ENCODE results near the gene WFIKKN1. TPM values are rescaled to one million over a fixed set of nuclear protein-coding genes. Genes with fewer than 3 reads are reported as not detected.
A peak's percentile ranks its signal among the peaks of the same experiment; 100 is the strongest.

WFIKKN1 gene
- total and polyA plus RNA-seq, 2 experiments from 2014 or later: 79.6 to 125 TPM

- H3K9me3 ChIP-seq (ENCODE audit: low read depth): no peaks in the 10 kb centered on the region
- H3K36me3 ChIP-seq: no peaks in the 10 kb centered on the region
- H3K27me3 ChIP-seq: no peaks in the 10 kb centered on the region
- no peak for DNase-seq (ENCODE audit: low read depth in 1 of 2, low spot score in 1 of 2)
- H3K4me3 ChIP-seq: no peak overlapping the region
- no peak for TF ChIP-seq CTCF (IDR thresholded peaks at IDR 0.05; ENCODE audit: low read depth, low read length)
- H3K27ac ChIP-seq: no peak overlapping the region
- peaks cover 17% of the 10 kb centered on the region for H3K4me1 ChIP-seq (ENCODE audit: low read depth)
These were observed 15.3 kb downstream of the WFIKKN1 start for GRCh38 chr16:645852-646678.

GRCh38 chr16:646679-647172 lies 15.9 kb downstream of the WFIKKN1 start:
- Histone ChIP-seq H3K27ac (no peak overlapping the region), H3K4me1 (ENCODE audit: low read depth) (peaks cover 17% of the 10 kb centered on the region), H3K36me3 (no peaks in the 10 kb centered on the region), H3K4me3 (no peak overlapping the region), H3K9me3 (ENCODE audit: low read depth) (no peaks in the 10 kb centered on the region), H3K27me3 (no peaks in the 10 kb centered on the region)
- TF ChIP-seq CTCF (IDR thresholded peaks at IDR 0.05; ENCODE audit: low read depth, low read length): no peak
- no peak for DNase-seq (ENCODE audit: low read depth in 1 of 2, low spot score in 1 of 2)

- H3K4me1 ChIP-seq (ENCODE audit: low read depth): peaks cover 17% of the 10 kb centered on the region
- no peaks in the 10 kb centered on the region for H3K9me3 ChIP-seq (ENCODE audit: low read depth)
- no peak overlapping the region for H3K4me3 ChIP-seq
- DNase-seq (ENCODE audit: low read depth in 1 of 2, low spot score in 1 of 2): no peak
- no peak for TF ChIP-seq CTCF (IDR thresholded peaks at IDR 0.05; ENCODE audit: low read depth, low read length)
- H3K27me3 ChIP-seq: no peaks in the 10 kb centered on the region
- H3K36me3 ChIP-seq: no peaks in the 10 kb centered on the region
- peak overlapping the region; percentile 16 for H3K27ac ChIP-seq
These were observed 16.6 kb downstream of the WFIKKN1 start for GRCh38 chr16:647173-647902.

- peak; percentile 42 for TF ChIP-seq CTCF (IDR thresholded peaks at IDR 0.05; ENCODE audit: low read depth, low read length)
- no peaks in the 10 kb centered on the region for H3K9me3 ChIP-seq (ENCODE audit: low read depth)
- H3K27me3 ChIP-seq: no peaks in the 10 kb centered on the region
- H3K27ac ChIP-seq: peak overlapping the region; percentile 85
- H3K36me3 ChIP-seq: no peaks in the 10 kb centered on the region
- peak overlapping the region; percentile 66 for H3K4me3 ChIP-seq
- DNase-seq (ENCODE audit: low read depth in 1 of 2, low spot score in 1 of 2): peak; percentile 31 to 37
- H3K4me1 ChIP-seq (ENCODE audit: low read depth): peaks cover 12% of the 10 kb centered on the region
These were observed 17.4 kb downstream of the WFIKKN1 start for GRCh38 chr16:648071-648780.

- Histone ChIP-seq H3K27me3 (no peaks in the 10 kb centered on the region), H3K4me3 (peak within 1 kb of the TSS; percentile 66), H3K27ac (peak within 1 kb of the TSS; percentile 85), H3K9me3 (ENCODE audit: low read depth) (no peaks in the 10 kb centered on the region), H3K36me3 (no peaks in the 10 kb centered on the region), H3K4me1 (ENCODE audit: low read depth) (peaks cover 12% of the 10 kb centered on the region)
- DNase-seq (ENCODE audit: low read depth in 1 of 2, low spot score in 1 of 2): peak; percentile 95
- no peak for TF ChIP-seq CTCF (IDR thresholded peaks at IDR 0.05; ENCODE audit: low read depth, low read length)
These were observed 18.2 kb downstream of the WFIKKN1 start, which contains the start of gene WDR90 for GRCh38 chr16:648781-649589. Gene WDR90, plus strand, starts transcription at chr16:649365. Its CDS starts 52 bp downstream, at chr16:649417.
